ENCODE results near the gene PLEKHS1.
"Not testable (repeated sequence)": the region's sequence is repeated elsewhere in the genome, so short reads cannot be mapped to it uniquely, and the experiment has no call there.

The PLEKHS1 gene

GRCh38 chr10:113756940-113757543 lies 5.6 kb downstream of the PLEKHS1 start:
- ChIA-PET CTCF (no interaction called here), POLR2A (no interaction called here)
- TF ChIP-seq FOXA1 (IDR thresholded peaks at IDR 0.05) (no peak), FOXM1 (IDR thresholded peaks at IDR 0.05; ENCODE audit: borderline replicate concordance) (no peak), LEF1 (IDR thresholded peaks at IDR 0.05; ENCODE audit: borderline replicate concordance) (no peak), SUZ12 (IDR thresholded peaks at IDR 0.05) (no peak), SP1 (IDR thresholded peaks at IDR 0.05) (no peak), L3MBTL2 (conservative IDR thresholded peaks at IDR 0.05) (no peak), CTBP1 (IDR thresholded peaks at IDR 0.05; ENCODE audit: borderline replicate concordance) (no peak), NFRKB (IDR thresholded peaks at IDR 0.05) (no peak)
- DNase-seq (ENCODE audit: extremely low spot score) = no peak

GRCh38 chr10:113762083-113762482 lies 10.6 kb downstream of the PLEKHS1 start:
- ChIA-PET CTCF (no interaction called here), POLR2A (no interaction called here)
- no peak for TF ChIP-seq BHLHE40 (IDR thresholded peaks at IDR 0.05; ENCODE audit: borderline replicate concordance)
- no peak for TF ChIP-seq SP1 (IDR thresholded peaks at IDR 0.05)
- TF ChIP-seq HDGF (IDR thresholded peaks at IDR 0.05; ENCODE audit: borderline replicate concordance) = no peak
- TF ChIP-seq PKNOX1 (IDR thresholded peaks at IDR 0.05) = no peak
- no peak for TF ChIP-seq CTBP1 (IDR thresholded peaks at IDR 0.05; ENCODE audit: borderline replicate concordance)
- no peak for TF ChIP-seq ZNF384 (IDR thresholded peaks at IDR 0.05)
- no peak for TF ChIP-seq FOXA1 (IDR thresholded peaks at IDR 0.05)
- TF ChIP-seq FOXM1 (IDR thresholded peaks at IDR 0.05; ENCODE audit: borderline replicate concordance) = no peak
- no peak for TF ChIP-seq ELF4 (IDR thresholded peaks at IDR 0.05)
- no peak for TF ChIP-seq SUZ12 (IDR thresholded peaks at IDR 0.05)
- no peak for TF ChIP-seq L3MBTL2 (conservative IDR thresholded peaks at IDR 0.05)
- no peak for TF ChIP-seq FOXK2 (IDR thresholded peaks at IDR 0.05)
- DNase-seq (ENCODE audit: extremely low spot score) = no peak

- DNase-seq (ENCODE audit: extremely low spot score) = no peak
- ChIA-PET POLR2A (no interaction called here), CTCF (no interaction called here)
- TF ChIP-seq NFRKB (IDR thresholded peaks at IDR 0.05) = no peak
- TF ChIP-seq PKNOX1 (IDR thresholded peaks at IDR 0.05) = no peak
- TF ChIP-seq LEF1 (IDR thresholded peaks at IDR 0.05; ENCODE audit: borderline replicate concordance) = no peak
- TF ChIP-seq ELF4 (IDR thresholded peaks at IDR 0.05) = no peak
- no peak for TF ChIP-seq HDGF (IDR thresholded peaks at IDR 0.05; ENCODE audit: borderline replicate concordance)
- no peak for TF ChIP-seq TARDBP (IDR thresholded peaks at IDR 0.05)
These were observed 13.1 kb downstream of the PLEKHS1 start for GRCh38 chr10:113764582-113764981.

GRCh38 chr10:113765910-113766309 lies 14.4 kb downstream of the PLEKHS1 start:
- no peak for TF ChIP-seq LEF1 (IDR thresholded peaks at IDR 0.05; ENCODE audit: borderline replicate concordance)
- TF ChIP-seq ZNF384 (IDR thresholded peaks at IDR 0.05) = no peak
- no peak for TF ChIP-seq PKNOX1 (IDR thresholded peaks at IDR 0.05)
- TF ChIP-seq FOXK2 (IDR thresholded peaks at IDR 0.05) = no peak
- TF ChIP-seq FOXA1 (IDR thresholded peaks at IDR 0.05) = no peak
- no peak for TF ChIP-seq SP1 (IDR thresholded peaks at IDR 0.05)
- TF ChIP-seq NFRKB (IDR thresholded peaks at IDR 0.05) = no peak
- TF ChIP-seq ELF4 (IDR thresholded peaks at IDR 0.05) = no peak
- no peak for TF ChIP-seq FOXM1 (IDR thresholded peaks at IDR 0.05; ENCODE audit: borderline replicate concordance)
- ChIA-PET CTCF (no interaction called here), POLR2A (no interaction called here)
- DNase-seq (ENCODE audit: extremely low spot score) = no peak

GRCh38 chr10:113767222-113767621 lies 15.7 kb downstream of the PLEKHS1 start:
- TF ChIP-seq ZNF384 (IDR thresholded peaks at IDR 0.05) = no peak
- TF ChIP-seq NFRKB (IDR thresholded peaks at IDR 0.05) = no peak
- TF ChIP-seq FOXK2 (IDR thresholded peaks at IDR 0.05) = no peak
- TF ChIP-seq ELF4 (IDR thresholded peaks at IDR 0.05) = no peak
- no peak for TF ChIP-seq SUZ12 (IDR thresholded peaks at IDR 0.05)
- no peak for TF ChIP-seq LEF1 (IDR thresholded peaks at IDR 0.05; ENCODE audit: borderline replicate concordance)
- no peak for TF ChIP-seq CTBP1 (IDR thresholded peaks at IDR 0.05; ENCODE audit: borderline replicate concordance)
- no peak for TF ChIP-seq SP1 (IDR thresholded peaks at IDR 0.05)
- no peak for TF ChIP-seq FOXM1 (IDR thresholded peaks at IDR 0.05; ENCODE audit: borderline replicate concordance)
- DNase-seq (ENCODE audit: extremely low spot score) = no peak
- CTCF ChIA-PET = no interaction called here
- POLR2A ChIA-PET = no interaction called here

GRCh38 chr10:113770346-113770745 lies 18.9 kb downstream of the PLEKHS1 start:
- ChIA-PET POLR2A (no interaction called here), CTCF (no interaction called here)

GRCh38 chr10:113771131-113771530 lies 19.6 kb downstream of the PLEKHS1 start:
- DNase-seq (ENCODE audit: extremely low spot score); POLR2A ChIA-PET: not testable (repeated sequence)
- CTCF ChIA-PET = interaction anchor here (1.4 kb wide), 1 partner anchor 10 kb away, joined by 3 read pairs; no protein-coding TSS in a partner anchor

More at GRCh38 chr10:113770346-113770745, 18.9 kb downstream of the PLEKHS1 start:
- DNase-seq (ENCODE audit: extremely low spot score) = no peak
- TF ChIP-seq LEF1 (IDR thresholded peaks at IDR 0.05; ENCODE audit: borderline replicate concordance) (no peak), ZNF384 (IDR thresholded peaks at IDR 0.05) (no peak), PKNOX1 (IDR thresholded peaks at IDR 0.05) (no peak), ARNT (IDR thresholded peaks at IDR 0.05) (no peak), TARDBP (IDR thresholded peaks at IDR 0.05) (no peak), SUZ12 (IDR thresholded peaks at IDR 0.05) (no peak), FOXA1 (IDR thresholded peaks at IDR 0.05) (no peak), HDGF (IDR thresholded peaks at IDR 0.05; ENCODE audit: borderline replicate concordance) (no peak), ELF4 (IDR thresholded peaks at IDR 0.05) (no peak), FOXM1 (IDR thresholded peaks at IDR 0.05; ENCODE audit: borderline replicate concordance) (no peak), CTBP1 (IDR thresholded peaks at IDR 0.05; ENCODE audit: borderline replicate concordance) (no peak), FOXK2 (IDR thresholded peaks at IDR 0.05) (no peak), BHLHE40 (IDR thresholded peaks at IDR 0.05; ENCODE audit: borderline replicate concordance) (no peak), L3MBTL2 (conservative IDR thresholded peaks at IDR 0.05) (no peak), SP1 (IDR thresholded peaks at IDR 0.05) (no peak), NFRKB (IDR thresholded peaks at IDR 0.05) (no peak)

Measured in HEK293T (cell line).